ENCODE results near the gene SLC30A3. TPM values are rescaled to one million over a fixed set of nuclear protein-coding genes. Genes with fewer than 3 reads are reported as not detected.

SLC30A3 gene
- total and polyA plus RNA-seq, 2 of the 13 experiments (the other 11 are each of a cell fraction or from before 2014, with no cell fraction given): 0.38 to 0.79 TPM

DNA sequence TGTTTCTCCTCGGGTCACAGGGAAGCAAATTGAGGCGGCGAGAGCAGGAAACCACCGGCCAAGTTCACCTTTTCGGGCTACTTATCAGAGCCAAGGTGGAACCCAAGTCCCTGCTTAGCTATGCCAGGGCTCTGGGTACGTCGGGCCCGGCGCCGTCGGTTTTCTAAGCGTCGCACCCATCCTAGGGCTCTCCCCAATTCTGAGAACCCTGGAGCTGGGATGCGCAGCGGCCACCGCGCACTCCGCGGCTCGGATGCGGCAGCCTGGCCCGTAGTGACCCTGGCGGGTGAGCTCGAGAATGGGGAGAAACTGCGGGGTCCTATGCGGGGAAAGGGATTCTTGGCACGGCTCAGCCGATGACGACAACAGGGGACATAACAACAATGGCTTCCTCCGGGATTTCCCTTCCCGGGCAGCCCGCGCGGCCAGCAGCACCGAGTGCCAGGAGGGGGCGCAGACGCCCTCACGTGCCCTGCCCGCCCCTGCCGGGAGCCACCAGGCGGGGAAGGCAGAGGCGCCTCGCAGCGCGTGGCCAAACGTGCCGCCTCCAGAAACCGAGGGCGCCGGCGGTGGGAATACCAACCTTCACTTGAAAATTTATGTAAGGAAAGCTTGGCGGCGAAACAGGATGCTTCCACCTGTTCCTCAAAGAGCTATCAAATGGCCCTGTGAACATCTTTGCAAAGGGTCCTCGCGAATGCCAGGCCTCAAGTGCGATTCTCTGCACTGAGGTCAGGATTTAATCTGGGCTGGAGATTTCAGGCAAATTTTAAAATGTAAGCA lies 2.1 kb upstream of the SLC30A3 start (continued):
- peak; percentile 95; the same call in 1 of the 2 replicates for TF ChIP-seq MTERF4 (CRISPR knock-in tag; IDR thresholded peaks at IDR 0.05)
- TF ChIP-seq, protein P1, sequence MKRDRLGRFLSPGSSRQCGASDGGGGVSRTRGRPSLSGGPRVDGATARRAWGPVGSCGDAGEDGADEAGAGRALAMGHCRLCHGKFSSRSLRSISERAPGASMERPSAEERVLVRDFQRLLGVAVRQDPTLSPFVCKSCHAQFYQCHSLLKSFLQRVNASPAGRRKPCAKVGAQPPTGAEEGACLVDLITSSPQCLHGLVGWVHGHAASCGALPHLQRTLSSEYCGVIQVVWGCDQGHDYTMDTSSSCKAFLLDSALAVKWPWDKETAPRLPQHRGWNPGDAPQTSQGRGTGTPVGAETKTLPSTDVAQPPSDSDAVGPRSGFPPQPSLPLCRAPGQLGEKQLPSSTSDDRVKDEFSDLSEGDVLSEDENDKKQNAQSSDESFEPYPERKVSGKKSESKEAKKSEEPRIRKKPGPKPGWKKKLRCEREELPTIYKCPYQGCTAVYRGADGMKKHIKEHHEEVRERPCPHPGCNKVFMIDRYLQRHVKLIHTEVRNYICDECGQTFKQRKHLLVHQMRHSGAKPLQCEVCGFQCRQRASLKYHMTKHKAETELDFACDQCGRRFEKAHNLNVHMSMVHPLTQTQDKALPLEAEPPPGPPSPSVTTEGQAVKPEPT (CRISPR knock-in tag; IDR thresholded peaks at IDR 0.05; ENCODE audit: low read depth): no peak; the same call in 1 of the 2 replicates
- TF ChIP-seq ZFY (CRISPR knock-in tag; IDR thresholded peaks at IDR 0.05): peak; percentile 45; the same call in 1 of the 2 replicates
- TF ChIP-seq ZNF180 (CRISPR knock-in tag; IDR thresholded peaks at IDR 0.05; ENCODE audit: borderline replicate concordance, low read depth): no peak
- peak; percentile 28; the same call in 1 of the 2 replicates for TF ChIP-seq ELK4 (CRISPR knock-in tag; IDR thresholded peaks at IDR 0.05; ENCODE audit: borderline replicate concordance)
- TF ChIP-seq TBL1XR1 (IDR thresholded peaks at IDR 0.05; ENCODE audit: borderline replicate concordance, low read length, partially characterized antibody): no peak
- TF ChIP-seq, protein P2, sequence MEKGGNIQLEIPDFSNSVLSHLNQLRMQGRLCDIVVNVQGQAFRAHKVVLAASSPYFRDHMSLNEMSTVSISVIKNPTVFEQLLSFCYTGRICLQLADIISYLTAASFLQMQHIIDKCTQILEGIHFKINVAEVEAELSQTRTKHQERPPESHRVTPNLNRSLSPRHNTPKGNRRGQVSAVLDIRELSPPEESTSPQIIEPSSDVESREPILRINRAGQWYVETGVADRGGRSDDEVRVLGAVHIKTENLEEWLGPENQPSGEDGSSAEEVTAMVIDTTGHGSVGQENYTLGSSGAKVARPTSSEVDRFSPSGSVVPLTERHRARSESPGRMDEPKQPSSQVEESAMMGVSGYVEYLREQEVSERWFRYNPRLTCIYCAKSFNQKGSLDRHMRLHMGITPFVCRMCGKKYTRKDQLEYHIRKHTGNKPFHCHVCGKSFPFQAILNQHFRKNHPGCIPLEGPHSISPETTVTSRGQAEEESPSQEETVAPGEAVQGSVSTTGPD (CRISPR knock-in tag; IDR thresholded peaks at IDR 0.05): no peak
- TF ChIP-seq RCOR2 (CRISPR knock-in tag; IDR thresholded peaks at IDR 0.05): no peak
- TF ChIP-seq SIX1 (CRISPR knock-in tag; IDR thresholded peaks at IDR 0.05; ENCODE audit: borderline replicate concordance): no peak
- TF ChIP-seq LRRFIP1 (CRISPR knock-in tag; conservative IDR thresholded peaks at IDR 0.05): no peak
- no peak for TF ChIP-seq PHB2 (IDR thresholded peaks at IDR 0.05; ENCODE audit: partially characterized antibody)
- TF ChIP-seq SALL2 (CRISPR knock-in tag; IDR thresholded peaks at IDR 0.05): 0 out of 2 replicates have a peak, but pooled peaks have one; percentile 47
- TF ChIP-seq FOXO1 (CRISPR knock-in tag; IDR thresholded peaks at IDR 0.05): peak; percentile 55; the same call in 1 of the 2 replicates
- TF ChIP-seq ZBTB44 (CRISPR knock-in tag; IDR thresholded peaks at IDR 0.05): 0 out of 2 replicates have a peak, but pooled peaks have one; percentile 25
- peak; percentile 99 for TF ChIP-seq ZNF777 (CRISPR knock-in tag; IDR thresholded peaks at IDR 0.05)
- no peak for TF ChIP-seq HMGA1 (CRISPR knock-in tag; conservative IDR thresholded peaks at IDR 0.05)
- TF ChIP-seq ZNF225 (CRISPR knock-in tag; IDR thresholded peaks at IDR 0.05): no peak
- no peak for TF ChIP-seq GATAD2A (CRISPR knock-in tag; IDR thresholded peaks at IDR 0.05)
